H1 (cell line): ENCODE results near the gene BCAS3. TPM values are rescaled to one million over a fixed set of nuclear protein-coding genes. Genes with fewer than 3 reads are reported as not detected.

Experiments used
- CTBP2 ChIP-seq: IDR thresholded peaks from 2 replicates; pipeline ENCODE4 v1.7.0; 2011; ENCODE audit warnings: borderline replicate concordance, mild to moderate bottlenecking, moderate library complexity, mixed read lengths, low read length; ENCODE audit not compliant: insufficient read depth, insufficient read length
- EP300 ChIP-seq, 2 experiments: IDR thresholded peaks; 1 replicate in 1 of 2; 2 replicates in 1 of 2; pipeline ENCODE4 v1.6.1; 2011 to 2012; ENCODE audit warnings: low read depth in 2 of 2, low read length in 2 of 2, mild to moderate bottlenecking in 2 of 2, borderline replicate concordance in 1 of 2, inconsistent platforms in 1 of 2, moderate library complexity in 1 of 2
- KDM4A ChIP-seq: IDR thresholded peaks from one replicate; pipeline ENCODE4 v1.7.1; 2012; ENCODE audit warnings: low read depth, mild to moderate bottlenecking, moderate library complexity, low read length, inconsistent platforms; ENCODE audit not compliant: severe bottlenecking
- RNF2 ChIP-seq: fragments of 200-900, 300-1000 bp; sonication (generic); IDR thresholded peaks from 2 replicates; pipeline ENCODE4 v1.7.1; 2016; ENCODE audit warnings: borderline replicate concordance, low read depth, mild to moderate bottlenecking, antibody characterized with exemption, low read length; ENCODE audit not compliant: poor library complexity, severe bottlenecking; ENCODE audit errors: missing control alignments
- polyA plus RNA-seq, 7 experiments: library from polyadenylated mRNA; depleted of rRNA in 3 of 7; stranded (reverse) in 5 of 7; unstranded in 2 of 7; fragments of >200 nt in 5 of 7; fragments of 200-250 nt in 2 of 7; gene quantifications; 1 replicate in 5 of 7; 2 replicates in 1 of 7; 4 replicates in 1 of 7; pipeline versions ENCODE4 v1.2.1 to v1.2.3, GENCODE V29; 2011 to 2013; ENCODE audit warnings: missing spikeins in 2 of 7, mixed read lengths in 2 of 7
- total RNA-seq: library from RNA; stranded (reverse); fragmentation: NEBNext Ultra II Directional; extraction: Animal tissue kit (Norgen Biotek cat#: 25700); gene quantifications from 2 replicates; pipeline ENCODE4 v1.2.1, GENCODE V29; 2021

BCAS3 gene
- total and polyA plus RNA-seq, 2 of the 8 experiments (the other 6 are each of a cell fraction or from before 2014, with no cell fraction given) = 9.9 to 13.3 TPM

GRCh38 chr17:61422116-61422799 lies 744.6 kb downstream of the BCAS3 start (continued):
- TF ChIP-seq KDM4A = no peak
- TF ChIP-seq EP300 (IDR thresholded peaks at IDR 0.05; ENCODE audit: borderline replicate concordance in 1 of 2, low read depth in 2 of 2, low read length in 2 of 2) = no peak
- no peak for TF ChIP-seq RNF2
- no peak for TF ChIP-seq CTBP2
